ENCODE data around the gene SLC8A1.

SLC8A1 gene

DNA sequence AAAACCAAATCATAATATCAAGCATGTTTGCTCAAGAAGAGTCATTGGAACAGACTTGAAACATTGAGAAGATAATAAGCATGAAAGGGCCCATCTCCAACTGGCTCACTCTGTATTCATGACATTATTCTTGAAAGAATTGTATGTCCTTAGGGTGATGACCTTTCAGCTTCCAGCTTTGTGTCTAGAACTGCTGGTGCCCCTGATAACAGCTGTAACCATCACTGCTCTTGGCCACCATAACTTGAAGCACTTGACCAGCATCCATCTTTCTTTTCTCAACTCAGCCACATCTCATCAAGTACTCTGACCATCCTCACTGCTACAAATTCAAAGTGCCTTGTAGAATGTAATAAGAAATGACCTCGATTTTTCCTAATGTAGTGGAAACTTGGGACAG, 289.9 kb downstream of the SLC8A1 start:
- TF ChIP-seq, protein P1, sequence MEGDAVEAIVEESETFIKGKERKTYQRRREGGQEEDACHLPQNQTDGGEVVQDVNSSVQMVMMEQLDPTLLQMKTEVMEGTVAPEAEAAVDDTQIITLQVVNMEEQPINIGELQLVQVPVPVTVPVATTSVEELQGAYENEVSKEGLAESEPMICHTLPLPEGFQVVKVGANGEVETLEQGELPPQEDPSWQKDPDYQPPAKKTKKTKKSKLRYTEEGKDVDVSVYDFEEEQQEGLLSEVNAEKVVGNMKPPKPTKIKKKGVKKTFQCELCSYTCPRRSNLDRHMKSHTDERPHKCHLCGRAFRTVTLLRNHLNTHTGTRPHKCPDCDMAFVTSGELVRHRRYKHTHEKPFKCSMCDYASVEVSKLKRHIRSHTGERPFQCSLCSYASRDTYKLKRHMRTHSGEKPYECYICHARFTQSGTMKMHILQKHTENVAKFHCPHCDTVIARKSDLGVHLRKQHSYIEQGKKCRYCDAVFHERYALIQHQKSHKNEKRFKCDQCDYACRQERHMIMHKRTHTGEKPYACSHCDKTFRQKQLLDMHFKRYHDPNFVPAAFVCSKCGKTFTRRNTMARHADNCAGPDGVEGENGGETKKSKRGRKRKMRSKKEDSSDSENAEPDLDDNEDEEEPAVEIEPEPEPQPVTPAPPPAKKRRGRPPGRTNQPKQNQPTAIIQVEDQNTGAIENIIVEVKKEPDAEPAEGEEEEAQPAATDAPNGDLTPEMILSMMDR (IDR thresholded peaks at IDR 0.05; ENCODE audit: low read depth, low read length), result no peak
- no peak overlapping the region for H3K4me3 ChIP-seq (ENCODE audit: low read depth, low read length)

DNA sequence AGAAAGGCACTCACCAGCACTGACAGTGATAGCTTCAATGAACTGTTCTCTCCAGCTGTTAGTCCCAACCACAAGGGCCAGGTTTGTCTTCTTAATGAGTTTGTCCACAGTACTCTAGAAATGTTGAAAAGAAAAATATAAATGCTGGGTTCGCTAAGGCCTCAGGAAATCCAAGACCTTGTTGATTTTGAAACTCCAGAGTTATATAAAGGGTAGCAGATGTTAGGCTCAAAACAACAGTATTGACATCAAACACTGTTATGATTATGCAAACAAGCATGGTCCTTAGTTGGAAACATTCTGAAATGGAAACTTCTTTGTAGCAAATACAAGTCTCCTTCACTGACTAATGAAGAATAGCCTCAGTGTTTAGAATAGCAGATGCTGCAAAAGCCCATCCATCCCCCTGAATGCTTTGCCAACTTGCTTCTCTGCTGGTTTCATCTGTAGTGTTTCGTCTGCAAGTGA, 291.1 kb downstream of the SLC8A1 start:
- TF ChIP-seq, protein P1 (IDR thresholded peaks at IDR 0.05; ENCODE audit: low read depth, low read length), result no peak
- no peak overlapping the region for H3K4me3 ChIP-seq (ENCODE audit: low read depth, low read length)

DNA sequence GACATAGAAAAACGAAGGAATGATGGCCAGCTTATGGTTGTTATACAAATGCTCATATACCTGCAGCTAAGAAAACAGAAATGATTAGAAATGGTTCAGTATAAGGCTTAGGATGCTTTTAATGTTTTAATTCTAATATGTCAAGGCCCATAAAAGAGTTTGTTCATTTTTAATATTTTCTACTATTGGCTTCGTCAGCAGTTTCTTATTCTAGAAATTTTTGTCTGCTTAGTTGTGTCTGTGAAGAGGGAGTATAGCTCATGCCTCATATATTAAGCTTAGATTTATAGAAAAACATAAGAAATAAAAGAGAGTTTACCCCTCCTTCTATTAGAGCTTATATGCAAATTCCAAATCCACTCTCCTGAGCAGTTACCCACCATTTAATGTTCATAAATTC, 292.6 kb downstream of the SLC8A1 start:
- H3K4me3 ChIP-seq (ENCODE audit: low read depth, low read length), result no peak overlapping the region
- TF ChIP-seq, protein P1 (IDR thresholded peaks at IDR 0.05; ENCODE audit: low read depth, low read length), result no peak

DNA sequence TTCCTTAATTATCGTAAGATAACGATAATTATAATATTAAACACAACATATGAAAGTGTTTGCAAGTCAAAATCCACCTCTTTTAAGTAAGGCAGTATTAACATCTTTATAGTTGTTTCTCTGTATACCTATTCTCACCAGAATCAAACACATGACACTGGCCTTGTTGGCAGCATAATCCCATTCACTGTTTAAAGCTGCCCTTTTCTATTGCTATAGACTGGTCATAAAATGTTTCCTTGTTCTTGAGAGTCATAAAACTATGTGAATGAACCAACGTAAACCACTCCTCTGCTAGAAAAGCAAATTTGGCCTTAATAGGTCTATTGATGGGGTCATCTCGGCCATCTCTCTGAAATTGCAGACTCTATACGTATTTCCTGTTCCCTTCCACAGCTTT, 293.1 kb downstream of the SLC8A1 start:
- H3K4me3 ChIP-seq (ENCODE audit: low read depth, low read length), result no peak overlapping the region
- TF ChIP-seq, protein P1 (IDR thresholded peaks at IDR 0.05; ENCODE audit: low read depth, low read length), result no peak

DNA sequence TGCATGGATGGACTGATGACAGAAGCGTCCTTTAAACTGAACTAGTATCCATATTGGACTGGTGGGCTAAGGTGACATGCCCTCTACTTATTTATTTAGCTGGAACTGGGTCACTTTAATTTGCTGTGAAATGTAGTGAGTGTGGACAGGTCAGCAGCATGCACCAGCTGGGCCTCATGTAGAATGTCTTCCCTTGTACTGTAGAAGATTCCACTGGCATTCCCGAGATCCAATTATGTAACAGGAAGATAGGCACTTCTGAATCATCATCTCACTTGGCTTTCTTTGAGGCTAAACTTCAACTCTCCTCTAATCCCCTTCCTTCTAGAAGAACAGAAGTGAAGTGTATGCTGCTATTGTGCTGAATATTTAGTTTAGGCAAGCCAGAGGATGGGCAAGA, 296.2 kb downstream of the SLC8A1 start:
- H3K4me3 ChIP-seq (ENCODE audit: low read depth, low read length), result no peak overlapping the region
- TF ChIP-seq, protein P1 (IDR thresholded peaks at IDR 0.05; ENCODE audit: low read depth, low read length), result no peak

DNA sequence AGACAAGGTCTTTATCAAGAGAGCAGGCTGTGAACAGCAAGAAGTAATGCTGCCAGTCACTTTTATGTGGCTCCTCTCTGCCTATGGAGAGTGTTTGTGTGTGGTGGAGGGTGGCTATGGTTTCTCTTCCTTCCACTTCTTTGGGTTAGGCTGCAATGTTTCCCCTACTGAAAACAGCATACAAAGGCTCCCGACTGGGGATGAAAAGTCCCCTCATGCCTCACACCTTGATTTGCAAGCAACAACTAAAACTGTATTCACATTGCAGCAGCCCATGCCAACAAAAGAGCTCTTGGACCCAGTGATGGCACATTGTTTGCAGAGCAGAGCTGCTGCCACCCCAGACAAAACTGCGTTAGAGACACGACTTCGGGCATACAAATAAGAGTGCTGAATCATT, 301.6 kb downstream of the SLC8A1 start:
- no peak overlapping the region for H3K4me3 ChIP-seq (ENCODE audit: low read depth, low read length)
- TF ChIP-seq, protein P1 (IDR thresholded peaks at IDR 0.05; ENCODE audit: low read depth, low read length), result no peak

DNA sequence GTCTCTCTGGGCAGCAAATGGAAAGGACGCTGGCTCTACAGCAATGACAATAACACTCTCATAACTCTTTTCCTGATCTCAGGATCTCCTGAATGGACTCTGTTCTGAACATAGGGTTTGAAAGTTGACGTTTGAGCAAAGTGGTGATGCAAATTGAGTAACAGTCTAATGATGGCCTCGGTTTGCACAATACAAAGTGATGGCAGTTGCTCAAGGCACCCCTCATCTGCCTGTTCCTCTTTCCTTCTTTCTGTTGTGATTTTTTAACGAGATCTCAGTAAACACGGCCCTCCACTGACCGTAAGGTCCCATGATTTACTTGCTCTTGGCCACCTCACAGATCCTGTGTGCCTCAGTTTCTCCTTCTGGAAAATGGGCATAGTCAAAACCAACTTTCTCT, 303.6 kb downstream of the SLC8A1 start:
- no peak overlapping the region for H3K4me3 ChIP-seq (ENCODE audit: low read depth, low read length)
- TF ChIP-seq, protein P1 (IDR thresholded peaks at IDR 0.05; ENCODE audit: low read depth, low read length), result no peak
